ENCODE results near the gene MAP2K3. TPM values are rescaled to one million over a fixed set of nuclear protein-coding genes. Genes with fewer than 3 reads are reported as not detected.

MAP2K3 gene
- total RNA-seq, 1 donor from 2014 or later = 24.7 TPM

DNA sequence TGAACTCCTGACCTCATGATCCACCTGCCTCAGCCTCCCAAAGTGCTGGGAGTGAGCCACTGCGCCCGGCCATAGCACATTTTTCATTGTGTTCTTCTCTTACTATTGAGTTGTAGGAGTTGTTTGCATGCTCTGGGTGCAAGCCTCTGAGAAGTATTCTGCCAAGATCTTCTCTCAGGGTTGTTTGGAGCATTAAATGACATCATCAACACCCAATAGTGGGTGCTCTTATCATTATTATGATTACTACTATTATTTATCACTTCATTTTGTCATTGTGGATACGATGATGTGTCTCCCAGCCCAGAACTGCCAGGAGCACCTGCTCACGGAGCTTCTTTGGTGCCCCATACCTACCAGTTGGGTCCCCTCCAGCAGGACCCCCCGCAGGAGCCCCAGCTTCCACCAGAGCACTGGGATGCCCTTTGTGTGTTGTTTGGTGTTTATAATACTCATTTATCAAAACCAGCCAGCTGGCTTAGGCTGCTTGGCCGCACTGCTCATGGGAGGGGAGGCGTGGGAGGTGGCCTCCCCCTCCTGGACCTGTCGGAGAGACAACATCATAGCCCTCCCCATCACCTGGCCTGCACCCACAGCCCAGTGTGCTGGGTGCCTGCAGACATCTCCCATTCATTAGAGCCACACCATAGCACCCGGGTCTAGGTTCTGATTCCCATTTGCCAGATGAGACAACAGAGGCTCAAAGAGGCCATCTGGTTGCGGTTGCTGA is 12.9 kb upstream of the MAP2K3 start:
- TF ChIP-seq, protein P1, sequence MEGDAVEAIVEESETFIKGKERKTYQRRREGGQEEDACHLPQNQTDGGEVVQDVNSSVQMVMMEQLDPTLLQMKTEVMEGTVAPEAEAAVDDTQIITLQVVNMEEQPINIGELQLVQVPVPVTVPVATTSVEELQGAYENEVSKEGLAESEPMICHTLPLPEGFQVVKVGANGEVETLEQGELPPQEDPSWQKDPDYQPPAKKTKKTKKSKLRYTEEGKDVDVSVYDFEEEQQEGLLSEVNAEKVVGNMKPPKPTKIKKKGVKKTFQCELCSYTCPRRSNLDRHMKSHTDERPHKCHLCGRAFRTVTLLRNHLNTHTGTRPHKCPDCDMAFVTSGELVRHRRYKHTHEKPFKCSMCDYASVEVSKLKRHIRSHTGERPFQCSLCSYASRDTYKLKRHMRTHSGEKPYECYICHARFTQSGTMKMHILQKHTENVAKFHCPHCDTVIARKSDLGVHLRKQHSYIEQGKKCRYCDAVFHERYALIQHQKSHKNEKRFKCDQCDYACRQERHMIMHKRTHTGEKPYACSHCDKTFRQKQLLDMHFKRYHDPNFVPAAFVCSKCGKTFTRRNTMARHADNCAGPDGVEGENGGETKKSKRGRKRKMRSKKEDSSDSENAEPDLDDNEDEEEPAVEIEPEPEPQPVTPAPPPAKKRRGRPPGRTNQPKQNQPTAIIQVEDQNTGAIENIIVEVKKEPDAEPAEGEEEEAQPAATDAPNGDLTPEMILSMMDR (conservative IDR thresholded peaks at IDR 0.05; ENCODE audit: low read depth, low read length) = no peak
- H3K4me3 ChIP-seq (ENCODE audit: low read depth, low read length) = no peak overlapping the region

DNA sequence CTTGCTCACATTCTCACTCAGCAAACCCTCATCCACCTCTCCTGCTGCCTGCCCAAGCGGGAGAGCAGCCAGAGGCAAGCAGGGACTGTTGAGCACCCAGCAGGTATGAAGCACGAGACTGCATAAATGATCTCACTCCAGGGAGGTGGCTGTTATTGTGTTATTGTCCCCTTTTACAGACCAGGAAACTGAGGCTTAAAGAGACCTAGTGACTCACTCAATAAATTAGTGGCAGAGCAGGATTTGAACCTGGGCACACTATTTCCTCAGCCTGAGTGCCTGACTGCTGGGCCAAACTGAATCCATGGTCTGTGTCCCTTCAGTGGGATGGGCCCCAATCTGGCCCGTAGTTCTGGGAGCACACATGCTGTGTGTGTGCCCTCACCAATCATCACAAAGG is 12.3 kb upstream of the MAP2K3 start:
- no peak overlapping the region for H3K4me3 ChIP-seq (ENCODE audit: low read depth, low read length)
- TF ChIP-seq, protein P1 (conservative IDR thresholded peaks at IDR 0.05; ENCODE audit: low read depth, low read length) = no peak
- no peak for DNase-seq (ENCODE audit: low read depth)

More for the DNA sequence above, 12.9 kb upstream of the MAP2K3 start:
- no peak for DNase-seq (ENCODE audit: low read depth)

DNA sequence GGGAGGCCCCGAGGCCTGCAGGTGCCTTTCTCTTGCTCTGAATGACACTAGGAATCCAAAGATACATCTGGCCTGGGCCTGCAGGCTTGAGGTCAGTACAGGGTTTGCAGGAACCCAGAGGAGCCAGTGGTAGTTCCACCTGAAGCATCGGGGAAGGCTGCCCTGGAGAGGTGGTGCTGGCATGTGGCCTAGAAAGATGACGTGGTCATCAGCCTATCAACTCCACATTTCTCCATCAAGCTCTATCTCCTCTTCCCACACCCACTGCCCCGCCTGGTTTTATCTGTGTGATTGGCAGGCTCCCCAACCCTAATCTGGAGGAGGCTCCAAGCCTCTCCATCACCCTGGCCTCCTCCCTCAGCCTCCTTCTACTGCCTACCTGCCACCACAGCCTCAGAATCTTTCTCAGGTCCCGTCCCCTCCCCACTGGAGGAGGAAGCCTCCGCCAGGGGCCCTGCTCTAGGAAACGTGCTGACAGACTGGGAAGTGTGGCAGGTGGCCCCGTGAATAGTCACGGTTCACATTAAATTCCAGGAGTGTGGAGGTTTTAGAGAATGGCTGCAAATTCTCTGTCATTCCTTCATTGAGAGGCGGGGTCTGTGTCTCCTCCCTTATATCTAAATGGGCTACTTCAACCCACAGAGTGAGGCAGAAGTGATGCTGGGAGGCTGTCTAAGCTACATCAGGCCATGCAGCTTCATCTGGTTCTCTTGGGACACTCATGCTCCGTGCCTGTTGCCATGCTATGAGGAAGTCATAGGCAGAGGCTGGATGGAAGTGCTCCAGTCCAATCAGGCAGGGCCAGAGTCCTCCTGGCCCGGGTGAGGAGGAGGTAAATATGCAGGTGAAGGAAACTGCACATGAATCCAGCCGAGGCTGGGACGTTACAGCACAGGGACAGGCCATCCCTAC is 11.4 kb upstream of the MAP2K3 start:
- TF ChIP-seq, protein P1 (conservative IDR thresholded peaks at IDR 0.05; ENCODE audit: low read depth, low read length) = no peak
- no peak for DNase-seq (ENCODE audit: low read depth)
- no peak overlapping the region for H3K4me3 ChIP-seq (ENCODE audit: low read depth, low read length)

DNA sequence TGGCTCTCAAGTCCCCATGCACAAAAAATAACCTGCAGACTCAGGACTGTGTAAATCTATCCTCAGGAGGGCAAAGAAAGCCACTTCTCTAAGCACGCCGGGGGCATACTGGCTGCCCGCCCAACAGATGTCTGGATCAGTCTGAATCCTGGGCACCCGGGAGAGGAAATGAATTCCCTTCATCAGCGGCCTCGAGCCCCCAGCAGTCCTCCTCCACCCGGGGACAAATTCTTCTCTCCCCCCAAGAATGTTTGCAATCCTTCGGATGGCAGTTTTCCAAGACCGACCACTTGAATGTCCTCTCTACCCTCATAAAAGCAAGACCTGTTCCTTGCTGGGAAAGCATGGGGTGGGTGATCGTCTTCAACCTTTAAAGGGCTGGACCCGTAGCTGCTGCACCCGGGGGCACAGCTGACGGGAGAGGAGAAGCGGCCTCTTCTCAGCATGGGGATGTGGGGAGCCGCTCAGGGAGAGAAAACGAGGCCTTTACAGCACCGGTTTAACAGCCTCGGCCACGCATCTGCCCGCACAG is 9.4 kb upstream of the MAP2K3 start:
- TF ChIP-seq, protein P1 (conservative IDR thresholded peaks at IDR 0.05; ENCODE audit: low read depth, low read length) = no peak
- no peak for DNase-seq (ENCODE audit: low read depth)
- H3K4me3 ChIP-seq (ENCODE audit: low read depth, low read length) = peak overlapping the region; percentile 73

DNA sequence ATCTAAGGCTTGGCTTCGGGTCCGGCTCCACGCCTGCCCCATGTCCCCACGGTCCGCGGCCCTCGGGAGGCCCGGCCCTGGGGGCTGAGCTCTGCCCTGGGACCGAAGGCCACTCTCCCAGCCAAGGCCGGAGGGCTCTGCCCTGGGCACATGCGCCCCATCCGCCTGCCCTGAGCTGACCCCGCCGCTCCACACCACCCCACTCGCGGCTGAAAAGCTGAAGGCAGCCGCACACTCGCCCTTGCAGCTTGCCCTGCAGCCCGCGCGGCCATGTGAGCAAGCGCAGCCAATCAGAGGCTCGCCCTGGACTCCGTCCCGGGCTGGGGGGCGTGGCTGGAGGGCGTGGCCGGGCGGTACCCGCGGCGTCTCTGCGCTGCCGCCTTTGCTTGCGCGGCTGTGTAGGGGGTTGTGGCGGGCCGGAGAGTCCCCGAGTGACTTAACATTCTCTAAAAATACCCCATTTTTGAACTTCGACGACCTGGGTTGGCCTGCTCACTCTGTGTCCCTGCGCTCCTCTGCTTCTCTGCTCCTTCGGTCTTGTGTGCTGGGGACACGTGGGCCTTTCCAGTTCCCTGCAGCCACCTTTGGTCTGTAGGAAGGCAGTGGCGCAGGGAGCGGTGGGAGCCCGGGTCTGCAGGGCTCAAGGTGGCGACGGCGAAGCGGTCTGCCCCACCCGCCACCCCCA is 8.8 kb upstream of the MAP2K3 start:
- TF ChIP-seq, protein P1 (conservative IDR thresholded peaks at IDR 0.05; ENCODE audit: low read depth, low read length) = no peak
- peak overlapping the region; percentile 73 for H3K4me3 ChIP-seq (ENCODE audit: low read depth, low read length)
- DNase-seq (ENCODE audit: low read depth) = no peak

DNA sequence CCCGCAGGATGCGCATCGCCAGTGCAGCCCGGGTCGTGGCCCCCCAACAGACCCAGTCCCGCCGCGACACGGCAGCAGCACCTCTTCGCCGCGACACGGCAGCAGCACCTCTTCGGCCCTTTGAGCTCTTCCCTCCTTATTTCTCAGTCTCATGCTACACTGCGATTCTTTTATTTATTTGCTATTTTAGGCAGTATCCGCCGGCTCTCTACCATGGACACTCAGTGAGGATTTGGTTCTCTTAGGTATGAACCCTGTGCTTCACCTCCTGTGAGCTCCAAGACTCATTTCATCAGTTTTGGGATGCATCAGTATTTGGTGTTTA is 8.3 kb upstream of the MAP2K3 start:
- TF ChIP-seq, protein P1 (conservative IDR thresholded peaks at IDR 0.05; ENCODE audit: low read depth, low read length) = no peak

More for the DNA sequence above, 8.3 kb upstream of the MAP2K3 start:
- DNase-seq (ENCODE audit: low read depth) = no peak
- peak overlapping the region; percentile 73 for H3K4me3 ChIP-seq (ENCODE audit: low read depth, low read length)
